CD4-positive, CD25-positive, alpha-beta regulatory T cell (primary cell): ENCODE data around the gene BEGAIN. TPM values are rescaled to one million over a fixed set of nuclear protein-coding genes. Genes with fewer than 3 reads are reported as not detected.

Experiments
- ATAC-seq, 2 donors: fragments of 150-1000 bp; cut with Tn5 transposase; one replicate each; pipeline ENCODE4 v1.10.0; 2021; ENCODE audit warnings: low read depth in 2 of 2, moderate number of reproducible peaks in 2 of 2, moderate library complexity in 1 of 2
- DNase-seq, 3 donors: peaks; one replicate each; pipeline versions ENCODE4 v3.0.0 to v3.0.0-alpha.2; 2012 to 2022; ENCODE audit warnings: mixed read lengths in 1 of 3
- H3K27ac ChIP-seq: one replicate; pipeline ENCODE4 v1.7.0; 2013; ENCODE audit warnings: mild to moderate bottlenecking, low read length; ENCODE audit not compliant: insufficient read depth, poor library complexity, severe bottlenecking
- H3K27me3 ChIP-seq: one replicate; pipeline ENCODE4 v1.7.0; 2013; ENCODE audit warnings: low read length; ENCODE audit not compliant: control insufficient read depth, insufficient read depth
- H3K36me3 ChIP-seq: one replicate; pipeline ENCODE4 v1.7.0; 2013; ENCODE audit warnings: mild to moderate bottlenecking, low read length, moderate library complexity; ENCODE audit not compliant: control insufficient read depth, insufficient read depth
- H3K4me1 ChIP-seq: 2 replicates; pipeline ENCODE4 v1.7.0; 2013; ENCODE audit warnings: mild to moderate bottlenecking, low read length; ENCODE audit not compliant: insufficient read depth, control insufficient read depth, poor library complexity, severe bottlenecking
- H3K4me3 ChIP-seq: one replicate; pipeline ENCODE4 v1.7.0; 2013; ENCODE audit warnings: low read depth, mild to moderate bottlenecking, low read length, moderate library complexity
- H3K9me3 ChIP-seq, 2 experiments: 1 replicate in 1 of 2; 2 replicates in 1 of 2; pipeline ENCODE4 v1.7.0; 2013; ENCODE audit warnings: low read length in 2 of 2, mild to moderate bottlenecking in 1 of 2, moderate library complexity in 1 of 2; ENCODE audit not compliant: control insufficient read depth in 2 of 2
- H3K27ac Mint-ChIP-seq, 3 donors: one replicate each; pipeline ENCODE4 v1.8.0; 2020 to 2022; ENCODE audit warnings: mild to moderate bottlenecking in 3 of 3, mixed read lengths in 3 of 3, moderate library complexity in 2 of 3
- H3K27me3 Mint-ChIP-seq: one replicate; pipeline ENCODE4 v1.8.0; 2022; ENCODE audit warnings: mild to moderate bottlenecking, mixed read lengths
- H3K36me3 Mint-ChIP-seq: one replicate; pipeline ENCODE4 v1.8.0; 2020; ENCODE audit warnings: mixed read lengths
- H3K4me1 Mint-ChIP-seq, 4 donors: one replicate each; pipeline ENCODE4 v1.8.0; 2020 to 2022; ENCODE audit warnings: mixed read lengths in 4 of 4, mild to moderate bottlenecking in 1 of 4
- H3K4me3 Mint-ChIP-seq, 4 donors: one replicate each; pipeline ENCODE4 v1.8.0; 2020 to 2022; ENCODE audit warnings: mild to moderate bottlenecking in 4 of 4, mixed read lengths in 4 of 4, moderate library complexity in 3 of 4
- H3K9me3 Mint-ChIP-seq, 7 donors: one replicate each; pipeline ENCODE4 v1.8.0; 2020 to 2022; ENCODE audit warnings: mixed read lengths in 7 of 7, mild to moderate bottlenecking in 3 of 7, moderate library complexity in 2 of 7
- polyA plus RNA-seq, 4 donors: library from polyadenylated mRNA; unstranded; fragments of 300-500 nt; fragmentation: Illumina TruSeq; gene quantifications; one replicate each; pipeline ENCODE4 v1.2.3, GENCODE V29; 2021
- total RNA-seq: library from RNA; stranded (reverse); gene quantifications from one replicate; pipeline ENCODE4 v1.2.3, GENCODE V29; 2022

Gene BEGAIN
- total and polyA plus RNA-seq, 5 donors from 2014 or later: 0.29 to 1.3 (median 0.50) TPM; not detected in 1

- H3K4me1 Mint-ChIP-seq: peaks cover 0 to 19% (median under 1%) of the 10 kb centered on the region in 4 donors
- H3K4me3 ChIP-seq: no peak overlapping the region
- peak overlapping the region in 2 of 3 donors; percentile 20 to 32 for H3K27ac Mint-ChIP-seq
Observed at GRCh38 chr14:100552524-100553125, 34.6 kb downstream of the BEGAIN start.

DNA sequence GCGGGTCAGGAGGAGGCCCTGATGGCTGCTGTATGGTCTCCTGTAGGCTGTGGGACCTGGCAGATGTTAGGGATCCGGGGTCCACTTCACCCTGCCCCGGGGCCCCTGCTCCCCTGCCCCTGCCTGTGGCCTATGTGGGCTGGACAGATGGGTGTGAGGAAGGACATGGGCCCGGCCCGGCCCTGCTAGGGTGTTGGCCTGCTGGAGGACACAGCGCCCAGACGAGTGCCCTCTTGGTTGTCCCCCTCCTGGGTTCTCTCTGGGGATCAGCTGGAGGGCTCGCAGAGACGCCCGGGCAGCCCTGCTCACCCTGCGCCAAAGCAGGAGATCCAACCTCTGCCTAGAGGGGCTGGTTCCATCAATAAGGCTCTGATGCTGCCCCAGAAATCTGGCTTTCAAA lies 36.2 kb downstream of the BEGAIN start:
- H3K27ac Mint-ChIP-seq: peak overlapping the region in 1 of 3 donors; percentile 11
- H3K9me3 Mint-ChIP-seq: no peaks in the 10 kb centered on the region
- H3K27me3 ChIP-seq: no peaks in the 10 kb centered on the region
- no peak overlapping the region for H3K4me3 Mint-ChIP-seq
- H3K9me3 ChIP-seq: no peaks in the 10 kb centered on the region
- H3K36me3 ChIP-seq: no peaks in the 10 kb centered on the region
- no peaks in the 10 kb centered on the region for H3K36me3 Mint-ChIP-seq
- no peak overlapping the region for H3K4me3 ChIP-seq
- peaks cover 20% of the 10 kb centered on the region for H3K4me1 ChIP-seq
- H3K4me1 Mint-ChIP-seq: peaks cover 0 to 32% (median 1%) of the 10 kb centered on the region in 4 donors
- ATAC-seq (no peak), DNase-seq (no peak)
- no peak overlapping the region for H3K27ac ChIP-seq
- H3K27me3 Mint-ChIP-seq: peaks cover 6% of the 10 kb centered on the region

More at GRCh38 chr14:100552524-100553125, 34.6 kb downstream of the BEGAIN start:
- Mint-ChIP-seq H3K27me3 (peaks cover 6% of the 10 kb centered on the region), H3K4me3 (no peak overlapping the region), H3K36me3 (no peaks in the 10 kb centered on the region), H3K9me3 (no peaks in the 10 kb centered on the region)
- Histone ChIP-seq H3K4me1 (peaks cover 10% of the 10 kb centered on the region), H3K36me3 (no peaks in the 10 kb centered on the region), H3K27me3 (no peaks in the 10 kb centered on the region), H3K9me3 (no peaks in the 10 kb centered on the region), H3K27ac (no peak overlapping the region)
- no peak for ATAC-seq
- no peak for DNase-seq

DNA sequence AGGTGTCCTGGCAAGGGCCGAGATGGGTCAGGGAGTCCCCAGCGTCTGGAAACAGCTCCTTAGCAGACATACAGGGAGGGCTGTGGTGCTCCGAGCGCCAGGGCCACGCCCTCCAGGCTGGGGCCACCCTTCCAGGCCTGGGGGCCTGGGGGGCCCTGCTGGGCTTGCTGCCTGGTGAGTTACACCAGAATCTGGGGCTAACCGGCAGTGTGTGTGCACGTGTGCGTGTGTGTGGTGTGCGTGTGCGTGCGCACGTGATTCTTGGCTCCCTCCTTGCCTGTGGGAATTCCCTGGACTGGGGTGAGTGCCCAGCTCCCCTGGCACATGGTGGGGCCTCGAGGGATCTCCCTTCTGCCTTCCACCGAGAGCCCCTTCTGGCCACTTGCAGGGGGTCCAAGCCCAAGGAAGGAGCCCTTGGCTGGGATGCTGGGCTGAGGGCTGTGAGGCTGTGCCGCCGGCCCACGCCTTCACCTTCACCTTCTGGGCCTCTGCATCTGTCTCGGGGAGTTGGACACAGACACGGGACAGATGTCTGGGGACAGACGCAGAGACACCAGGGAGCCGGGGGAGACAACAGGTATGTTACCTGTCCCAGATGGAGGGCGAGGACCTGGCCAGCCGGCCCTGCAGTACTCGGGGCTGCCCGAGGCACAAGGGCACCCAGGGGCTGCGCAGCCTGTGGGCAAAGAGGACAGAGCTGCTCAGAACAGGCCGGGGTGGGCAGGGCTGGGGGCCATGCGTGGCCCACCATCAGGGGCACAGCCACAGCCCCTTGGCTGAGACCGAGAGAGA lies 37.2 kb downstream of the BEGAIN start:
- H3K27ac ChIP-seq: no peak overlapping the region
- ATAC-seq: no peak
- Mint-ChIP-seq H3K36me3 (no peaks in the 10 kb centered on the region), H3K4me3 (no peak overlapping the region), H3K27ac (no peak overlapping the region), H3K4me1 (peaks cover 0 to 39% (median 1%) of the 10 kb centered on the region in 4 donors), H3K9me3 (no peaks in the 10 kb centered on the region), H3K27me3 (peaks cover 6% of the 10 kb centered on the region)
- no peaks in the 10 kb centered on the region for H3K9me3 ChIP-seq
- peaks cover 23% of the 10 kb centered on the region for H3K4me1 ChIP-seq
- no peak for DNase-seq
- H3K27me3 ChIP-seq: no peaks in the 10 kb centered on the region
- no peaks in the 10 kb centered on the region for H3K36me3 ChIP-seq
- H3K4me3 ChIP-seq: no peak overlapping the region

GRCh38 chr14:100548939-100549338 lies 38.3 kb downstream of the BEGAIN start:
- DNase-seq (no peak), ATAC-seq (no peak)
- H3K4me3 ChIP-seq: no peak overlapping the region
- peaks cover 23% of the 10 kb centered on the region for H3K4me1 ChIP-seq
- H3K27ac ChIP-seq: no peak overlapping the region
- Mint-ChIP-seq H3K36me3 (no peaks in the 10 kb centered on the region), H3K27ac (peak overlapping the region in 1 of 3 donors; percentile 15), H3K9me3 (no peaks in the 10 kb centered on the region), H3K27me3 (peaks cover 6% of the 10 kb centered on the region), H3K4me1 (peaks cover 0 to 39% (median 1%) of the 10 kb centered on the region in 4 donors), H3K4me3 (peak overlapping the region in 1 of 4 donors; percentile 47)
- H3K9me3 ChIP-seq: no peaks in the 10 kb centered on the region
- no peaks in the 10 kb centered on the region for H3K36me3 ChIP-seq
- no peaks in the 10 kb centered on the region for H3K27me3 ChIP-seq

DNA sequence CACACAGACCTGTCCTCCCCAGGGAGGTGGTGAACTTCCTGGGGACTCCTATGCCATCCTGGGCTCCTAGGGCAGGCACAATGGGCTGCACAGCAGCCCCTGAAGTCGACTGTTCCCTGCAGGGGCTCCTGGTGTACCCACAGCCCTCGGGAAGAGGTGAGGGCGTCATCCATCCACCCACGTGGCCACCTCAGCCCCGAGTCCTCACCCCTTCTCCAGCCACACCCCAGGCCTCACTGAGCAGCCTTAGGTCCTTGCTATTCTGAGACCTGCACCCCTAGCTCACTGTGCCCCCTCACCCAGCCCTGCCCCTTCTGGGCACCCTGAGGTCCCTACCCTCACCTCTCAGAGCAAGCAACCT lies 38.9 kb downstream of the BEGAIN start:
- no peaks in the 10 kb centered on the region for H3K9me3 Mint-ChIP-seq
- ATAC-seq (no peak), DNase-seq (no peak)
- H3K36me3 ChIP-seq: no peaks in the 10 kb centered on the region
- peaks cover 0 to 39% (median 1%) of the 10 kb centered on the region in 4 donors for H3K4me1 Mint-ChIP-seq
- peak overlapping the region in 1 of 3 donors; percentile 93 for H3K27ac Mint-ChIP-seq
- no peaks in the 10 kb centered on the region for H3K9me3 ChIP-seq
- H3K4me3 ChIP-seq: no peak overlapping the region
- no peaks in the 10 kb centered on the region for H3K27me3 ChIP-seq
- H3K27me3 Mint-ChIP-seq: peaks cover 6% of the 10 kb centered on the region
- peaks cover 23% of the 10 kb centered on the region for H3K4me1 ChIP-seq
- no peaks in the 10 kb centered on the region for H3K36me3 Mint-ChIP-seq
- H3K4me3 Mint-ChIP-seq: peak overlapping the region in 2 of 4 donors; percentile 57 to 92
- H3K27ac ChIP-seq: peak overlapping the region; percentile 70

- H3K9me3 Mint-ChIP-seq: no peaks in the 10 kb centered on the region
- Histone ChIP-seq H3K27ac (peak overlapping the region; percentile 70), H3K4me3 (no peak overlapping the region), H3K9me3 (no peaks in the 10 kb centered on the region), H3K27me3 (no peaks in the 10 kb centered on the region), H3K4me1 (peaks cover 23% of the 10 kb centered on the region), H3K36me3 (no peaks in the 10 kb centered on the region)
- peaks cover 0 to 39% (median 1%) of the 10 kb centered on the region in 4 donors for H3K4me1 Mint-ChIP-seq
- no peaks in the 10 kb centered on the region for H3K36me3 Mint-ChIP-seq
- ATAC-seq (peak in 1 of 2 donors; percentile 6), DNase-seq (peak in 2 of 3 donors; percentile 7 to 55)
- peak overlapping the region; percentile 57 to 92 (median 71) for H3K4me3 Mint-ChIP-seq
- peaks cover 6% of the 10 kb centered on the region for H3K27me3 Mint-ChIP-seq
- peak overlapping the region in 1 of 3 donors; percentile 93 for H3K27ac Mint-ChIP-seq
Observed at GRCh38 chr14:100547633-100548294, 39.5 kb downstream of the BEGAIN start.

GRCh38 chr14:100546051-100546443 lies 41.2 kb downstream of the BEGAIN start:
- peak overlapping the region; percentile 61 to 68 (median 66) for H3K4me3 Mint-ChIP-seq
- no peaks in the 10 kb centered on the region for H3K36me3 ChIP-seq
- H3K27ac Mint-ChIP-seq: peak overlapping the region in 2 of 3 donors; percentile 69
- H3K27me3 Mint-ChIP-seq: peaks cover 6% of the 10 kb centered on the region
- no peaks in the 10 kb centered on the region for H3K27me3 ChIP-seq
- H3K4me1 Mint-ChIP-seq: peaks cover 0 to 39% (median 1%) of the 10 kb centered on the region in 4 donors
- H3K4me1 ChIP-seq: peaks cover 23% of the 10 kb centered on the region
- peak; percentile 47 to 48 for ATAC-seq
- H3K27ac ChIP-seq: peak overlapping the region; percentile 63
- no peaks in the 10 kb centered on the region for H3K9me3 ChIP-seq
- no peaks in the 10 kb centered on the region for H3K9me3 Mint-ChIP-seq
- H3K4me3 ChIP-seq: no peak overlapping the region
- H3K36me3 Mint-ChIP-seq: no peaks in the 10 kb centered on the region
- peak in 1 of 3 donors; percentile 40 for DNase-seq
